Gastroesophageal sphincter (tissue), 3 donors: ENCODE results near the gene APOL4.

ENCODE experiments used
- POLR2A ChIP-seq, 2 donors: fragments of 450-650 bp; IDR thresholded peaks; one replicate each; pipeline ENCODE4 v1.6.1; 2017; ENCODE audit warnings: antibody characterized with exemption in 2 of 2, mild to moderate bottlenecking in 2 of 2, moderate library complexity in 1 of 2
- POLR2AphosphoS5 ChIP-seq: sonication (generic); formaldehyde crosslinking; IDR thresholded peaks from one replicate; pipeline ENCODE4 v1.6.1; 2017; ENCODE audit warnings: antibody characterized with exemption
- TF ChIP-seq, protein P1 (sequence below), 4 experiments: fragments of 200-600 bp in 2 of 4; fragments of 450-650 bp in 2 of 4; sonication (generic) in 1 of 4; IDR thresholded peaks; one replicate each; pipeline ENCODE4 v1.5.1; 2017 to 2019; ENCODE audit warnings: antibody characterized with exemption in 4 of 4, mild to moderate bottlenecking in 2 of 4, moderate library complexity in 2 of 4

- TF ChIP-seq, protein P1, sequence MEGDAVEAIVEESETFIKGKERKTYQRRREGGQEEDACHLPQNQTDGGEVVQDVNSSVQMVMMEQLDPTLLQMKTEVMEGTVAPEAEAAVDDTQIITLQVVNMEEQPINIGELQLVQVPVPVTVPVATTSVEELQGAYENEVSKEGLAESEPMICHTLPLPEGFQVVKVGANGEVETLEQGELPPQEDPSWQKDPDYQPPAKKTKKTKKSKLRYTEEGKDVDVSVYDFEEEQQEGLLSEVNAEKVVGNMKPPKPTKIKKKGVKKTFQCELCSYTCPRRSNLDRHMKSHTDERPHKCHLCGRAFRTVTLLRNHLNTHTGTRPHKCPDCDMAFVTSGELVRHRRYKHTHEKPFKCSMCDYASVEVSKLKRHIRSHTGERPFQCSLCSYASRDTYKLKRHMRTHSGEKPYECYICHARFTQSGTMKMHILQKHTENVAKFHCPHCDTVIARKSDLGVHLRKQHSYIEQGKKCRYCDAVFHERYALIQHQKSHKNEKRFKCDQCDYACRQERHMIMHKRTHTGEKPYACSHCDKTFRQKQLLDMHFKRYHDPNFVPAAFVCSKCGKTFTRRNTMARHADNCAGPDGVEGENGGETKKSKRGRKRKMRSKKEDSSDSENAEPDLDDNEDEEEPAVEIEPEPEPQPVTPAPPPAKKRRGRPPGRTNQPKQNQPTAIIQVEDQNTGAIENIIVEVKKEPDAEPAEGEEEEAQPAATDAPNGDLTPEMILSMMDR (IDR thresholded peaks at IDR 0.05): peak; percentile 77 to 86 (median 82)
- TF ChIP-seq POLR2A (IDR thresholded peaks at IDR 0.05) (no peak), POLR2AphosphoS5 (peak; percentile 16)
Observed at GRCh38 chr22:36144886-36145541, 56.6 kb downstream of the APOL4 start.
